Measurements from ENCODE around the gene MAFG.

The MAFG gene

DNA sequence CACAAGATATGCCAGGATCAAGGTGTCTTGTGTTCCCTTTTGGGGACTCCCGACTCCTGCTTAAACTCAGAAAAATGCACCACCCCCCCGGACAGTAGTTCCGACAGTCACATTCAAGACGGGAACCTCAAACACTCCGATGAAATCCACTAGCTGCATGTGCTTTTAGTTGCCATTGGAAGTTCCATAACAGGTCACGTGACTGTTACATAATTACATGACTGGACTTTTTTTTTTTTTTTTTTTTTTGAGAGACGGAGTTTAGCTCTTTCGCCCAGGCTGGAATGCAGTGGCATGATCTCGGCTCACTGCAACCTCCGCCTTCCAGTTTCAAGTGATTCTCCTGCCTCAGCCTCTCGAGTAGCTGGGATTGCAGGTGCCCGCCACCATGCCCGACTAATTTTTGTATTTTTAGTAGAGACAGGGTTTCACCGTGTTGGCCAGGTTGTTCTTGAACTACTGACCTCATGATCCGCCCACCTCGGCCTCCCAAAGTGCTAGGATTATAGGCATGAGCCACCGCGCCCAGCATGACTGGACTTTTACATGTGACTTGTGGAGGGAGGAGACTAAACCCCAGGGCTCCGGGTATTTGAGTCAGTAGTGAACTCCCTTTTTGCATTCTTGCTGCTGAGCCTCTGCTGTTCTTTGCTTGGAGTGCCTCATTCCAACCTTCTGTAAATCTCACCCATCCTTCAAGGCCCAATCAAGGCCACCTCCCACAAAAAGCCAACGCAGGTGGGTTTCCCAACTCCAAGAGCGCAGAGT, 11.1 kb downstream of the MAFG start:
- Histone ChIP-seq H3K36me3 (peaks cover 24 to 69% (median 46%) of the 10 kb centered on the region in 3 donors), H3K9me3 (no peaks in the 10 kb centered on the region), H3K27me3 (no peaks in the 10 kb centered on the region), H3K4me1 (peaks cover 0 to 38% (median 16%) of the 10 kb centered on the region in 4 donors), H3K27ac (peak overlapping the region in 1 of 2 donors; percentile 56), H3K4me3 (peak overlapping the region; percentile 66 to 71)
- DNase-seq: no peak
- TF ChIP-seq, protein P1, sequence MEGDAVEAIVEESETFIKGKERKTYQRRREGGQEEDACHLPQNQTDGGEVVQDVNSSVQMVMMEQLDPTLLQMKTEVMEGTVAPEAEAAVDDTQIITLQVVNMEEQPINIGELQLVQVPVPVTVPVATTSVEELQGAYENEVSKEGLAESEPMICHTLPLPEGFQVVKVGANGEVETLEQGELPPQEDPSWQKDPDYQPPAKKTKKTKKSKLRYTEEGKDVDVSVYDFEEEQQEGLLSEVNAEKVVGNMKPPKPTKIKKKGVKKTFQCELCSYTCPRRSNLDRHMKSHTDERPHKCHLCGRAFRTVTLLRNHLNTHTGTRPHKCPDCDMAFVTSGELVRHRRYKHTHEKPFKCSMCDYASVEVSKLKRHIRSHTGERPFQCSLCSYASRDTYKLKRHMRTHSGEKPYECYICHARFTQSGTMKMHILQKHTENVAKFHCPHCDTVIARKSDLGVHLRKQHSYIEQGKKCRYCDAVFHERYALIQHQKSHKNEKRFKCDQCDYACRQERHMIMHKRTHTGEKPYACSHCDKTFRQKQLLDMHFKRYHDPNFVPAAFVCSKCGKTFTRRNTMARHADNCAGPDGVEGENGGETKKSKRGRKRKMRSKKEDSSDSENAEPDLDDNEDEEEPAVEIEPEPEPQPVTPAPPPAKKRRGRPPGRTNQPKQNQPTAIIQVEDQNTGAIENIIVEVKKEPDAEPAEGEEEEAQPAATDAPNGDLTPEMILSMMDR (IDR thresholded peaks at IDR 0.05): no peak
- intact Hi-C loops (cut with DNase I; ENCODE audit: low total_unique reads): no loop called here

GRCh38 chr17:81915331-81915730, 12.2 kb downstream of the MAFG start:
- Histone ChIP-seq H3K36me3 (peaks cover 24 to 58% (median 39%) of the 10 kb centered on the region in 3 donors), H3K27me3 (no peaks in the 10 kb centered on the region)
- intact Hi-C loops (cut with DNase I; ENCODE audit: low total_unique reads): no loop called here

DNA sequence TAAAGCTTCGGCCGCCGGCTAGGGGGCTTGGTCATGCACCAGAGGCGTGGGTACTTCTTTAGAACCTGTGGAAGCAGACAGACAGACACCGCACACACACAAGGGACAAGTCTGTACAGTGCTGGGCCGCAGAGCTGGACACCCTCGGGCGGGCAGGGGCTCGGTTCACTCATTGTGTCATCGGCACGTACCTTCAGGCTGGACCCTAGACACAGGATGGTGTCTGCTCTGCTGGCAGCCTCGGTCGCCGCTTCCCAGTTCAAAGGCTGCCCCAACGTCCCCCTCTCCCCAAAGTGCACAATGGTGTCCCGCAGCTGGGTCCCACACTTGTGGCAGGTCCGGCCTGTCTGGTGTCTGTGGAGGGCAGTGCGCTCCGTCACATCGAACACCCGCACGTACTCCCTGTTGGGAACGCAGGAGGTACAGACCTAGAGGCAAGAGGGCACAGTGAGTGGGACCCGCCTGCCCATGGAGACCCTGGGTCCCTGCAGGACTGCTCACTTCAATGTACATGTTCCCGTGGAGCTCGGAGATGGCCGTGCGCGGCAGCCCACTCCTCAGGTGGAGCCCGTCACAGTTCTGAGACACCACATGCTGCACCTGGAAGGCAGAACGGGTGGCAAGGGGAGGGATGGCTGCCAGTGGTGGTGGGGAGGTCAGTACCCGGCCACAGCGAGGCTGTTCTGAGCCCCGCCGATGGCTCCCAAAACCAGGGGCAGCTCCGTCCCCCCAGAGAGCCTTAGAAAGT, 13.3 kb downstream of the MAFG start:
- DNase-seq: no peak
- Histone ChIP-seq H3K4me1 (peaks cover 0 to 45% (median 25%) of the 10 kb centered on the region in 4 donors), H3K9me3 (no peaks in the 10 kb centered on the region), H3K36me3 (peaks cover 24 to 47% (median 39%) of the 10 kb centered on the region in 3 donors), H3K4me3 (no peak overlapping the region), H3K27me3 (no peaks in the 10 kb centered on the region), H3K27ac (no peak overlapping the region)
- TF ChIP-seq, protein P1 (IDR thresholded peaks at IDR 0.05): no peak
- intact Hi-C loops (cut with DNase I; ENCODE audit: low total_unique reads): no loop called here

More at GRCh38 chr17:81915331-81915730, 12.2 kb downstream of the MAFG start:
- Histone ChIP-seq H3K4me1 (peaks cover 0 to 37% (median 20%) of the 10 kb centered on the region in 4 donors), H3K9me3 (no peaks in the 10 kb centered on the region), H3K27ac (no peak overlapping the region), H3K4me3 (no peak overlapping the region)
- TF ChIP-seq, protein P1 (IDR thresholded peaks at IDR 0.05): no peak
- DNase-seq: no peak

GRCh38 chr17:81913394-81914102, 14.0 kb downstream of the MAFG start:
- TF ChIP-seq, protein P1 (IDR thresholded peaks at IDR 0.05): no peak
- no peaks in the 10 kb centered on the region for H3K9me3 ChIP-seq
- no peak overlapping the region for H3K27ac ChIP-seq
- no peak overlapping the region for H3K4me3 ChIP-seq
- intact Hi-C loops (cut with DNase I; ENCODE audit: low total_unique reads): no loop called here
- peaks cover 24 to 44% (median 43%) of the 10 kb centered on the region in 3 donors for H3K36me3 ChIP-seq
- DNase-seq: no peak
- no peaks in the 10 kb centered on the region for H3K27me3 ChIP-seq
- H3K4me1 ChIP-seq: peaks cover 0 to 45% (median 25%) of the 10 kb centered on the region in 4 donors

- TF ChIP-seq, protein P1 (IDR thresholded peaks at IDR 0.05): no peak
- intact Hi-C loops (cut with DNase I; ENCODE audit: low total_unique reads): no loop called here
- H3K27ac ChIP-seq: no peak overlapping the region
- no peaks in the 10 kb centered on the region for H3K9me3 ChIP-seq
- no peaks in the 10 kb centered on the region for H3K27me3 ChIP-seq
- peaks cover 0 to 40% (median 22%) of the 10 kb centered on the region in 4 donors for H3K4me1 ChIP-seq
- peaks cover 24 to 51% (median 51%) of the 10 kb centered on the region in 3 donors for H3K36me3 ChIP-seq
- no peak overlapping the region for H3K4me3 ChIP-seq
- DNase-seq: no peak
Measured at GRCh38 chr17:81912441-81913309, 14.9 kb downstream of the MAFG start.
